Tibial nerve (tissue), 4 donors: ENCODE results near the gene TTC21B.

Experiments
- EP300 ChIP-seq, 2 donors: sonication (generic); formaldehyde crosslinking; IDR thresholded peaks; one replicate each; pipeline ENCODE4 v1.6.1; 2017; ENCODE audit warnings: antibody characterized with exemption in 2 of 2, mild to moderate bottlenecking in 1 of 2
- POLR2A ChIP-seq, 2 donors: fragments of 450-650 bp; IDR thresholded peaks; one replicate each; pipeline ENCODE4 v1.6.1; 2017; ENCODE audit warnings: antibody characterized with exemption in 2 of 2, mild to moderate bottlenecking in 2 of 2, moderate library complexity in 2 of 2
- TF ChIP-seq, protein P1 (sequence below), 5 experiments: fragments of 200-600 bp in 3 of 5; fragments of 450-650 bp in 2 of 5; sonication (generic) in 3 of 5; IDR thresholded peaks; one replicate each; pipeline ENCODE4 v1.5.1; 2016 to 2019; ENCODE audit warnings: antibody characterized with exemption in 5 of 5, mild to moderate bottlenecking in 3 of 5, moderate library complexity in 2 of 5

DNA sequence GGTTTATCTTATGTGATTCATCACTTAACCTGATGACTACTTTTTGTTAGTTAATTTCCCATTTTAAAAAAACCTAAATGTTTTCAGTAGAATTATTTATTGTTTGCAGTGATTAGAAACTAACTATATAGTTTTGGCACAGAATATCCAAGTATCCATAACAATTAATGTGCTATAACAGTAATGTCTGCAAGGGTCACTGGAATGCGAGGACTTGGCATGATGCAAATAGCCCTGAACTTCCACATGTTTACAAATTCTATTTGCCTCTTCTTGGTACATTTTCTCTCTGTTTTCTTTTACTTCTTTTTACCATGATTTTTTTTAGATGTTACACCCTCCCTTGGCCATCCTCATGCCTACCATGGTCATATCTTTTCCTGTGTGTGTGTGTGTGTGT is 110.2 kb downstream of the TTC21B start:
- TF ChIP-seq, protein P1, sequence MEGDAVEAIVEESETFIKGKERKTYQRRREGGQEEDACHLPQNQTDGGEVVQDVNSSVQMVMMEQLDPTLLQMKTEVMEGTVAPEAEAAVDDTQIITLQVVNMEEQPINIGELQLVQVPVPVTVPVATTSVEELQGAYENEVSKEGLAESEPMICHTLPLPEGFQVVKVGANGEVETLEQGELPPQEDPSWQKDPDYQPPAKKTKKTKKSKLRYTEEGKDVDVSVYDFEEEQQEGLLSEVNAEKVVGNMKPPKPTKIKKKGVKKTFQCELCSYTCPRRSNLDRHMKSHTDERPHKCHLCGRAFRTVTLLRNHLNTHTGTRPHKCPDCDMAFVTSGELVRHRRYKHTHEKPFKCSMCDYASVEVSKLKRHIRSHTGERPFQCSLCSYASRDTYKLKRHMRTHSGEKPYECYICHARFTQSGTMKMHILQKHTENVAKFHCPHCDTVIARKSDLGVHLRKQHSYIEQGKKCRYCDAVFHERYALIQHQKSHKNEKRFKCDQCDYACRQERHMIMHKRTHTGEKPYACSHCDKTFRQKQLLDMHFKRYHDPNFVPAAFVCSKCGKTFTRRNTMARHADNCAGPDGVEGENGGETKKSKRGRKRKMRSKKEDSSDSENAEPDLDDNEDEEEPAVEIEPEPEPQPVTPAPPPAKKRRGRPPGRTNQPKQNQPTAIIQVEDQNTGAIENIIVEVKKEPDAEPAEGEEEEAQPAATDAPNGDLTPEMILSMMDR (IDR thresholded peaks at IDR 0.05), result no peak
- TF ChIP-seq POLR2A (IDR thresholded peaks at IDR 0.05) (no peak), EP300 (IDR thresholded peaks at IDR 0.05) (no peak)
